ENCODE results near the gene ADAMTS17.

Gene ADAMTS17

GRCh38 chr15:100060276-100060926, 281.4 kb downstream of the ADAMTS17 start:
- DNase-seq: no peak

GRCh38 chr15:100059521-100059920, 282.3 kb downstream of the ADAMTS17 start:
- DNase-seq: no peak

GRCh38 chr15:100059094-100059493, 282.7 kb downstream of the ADAMTS17 start:
- no peak for DNase-seq

GRCh38 chr15:100058458-100058857, 283.3 kb downstream of the ADAMTS17 start:
- no peak for DNase-seq

GRCh38 chr15:100057281-100057680, 284.5 kb downstream of the ADAMTS17 start:
- no peak for DNase-seq

- DNase-seq: no peak
Measured at GRCh38 chr15:100056411-100057072, 285.2 kb downstream of the ADAMTS17 start.

- no peak for DNase-seq
Measured at GRCh38 chr15:100055821-100056220, 286.0 kb downstream of the ADAMTS17 start.

GRCh38 chr15:100054539-100054938, 287.2 kb downstream of the ADAMTS17 start:
- no peak for DNase-seq

GRCh38 chr15:100053474-100054121, 288.2 kb downstream of the ADAMTS17 start:
- no peak for DNase-seq

GRCh38 chr15:100052716-100053473, 288.9 kb downstream of the ADAMTS17 start:
- DNase-seq: no peak

- no peak for DNase-seq
Measured at GRCh38 chr15:100050877-100051786, 290.6 kb downstream of the ADAMTS17 start.

- no peak for DNase-seq
Measured at GRCh38 chr15:100049936-100050876, 291.6 kb downstream of the ADAMTS17 start.

GRCh38 chr15:100049483-100049882, 292.3 kb downstream of the ADAMTS17 start:
- no peak for DNase-seq

- no peak for DNase-seq
Measured at GRCh38 chr15:100048736-100049135, 293.0 kb downstream of the ADAMTS17 start.

GRCh38 chr15:100043692-100044091, 298.1 kb downstream of the ADAMTS17 start:
- no peak for DNase-seq

- no peak for DNase-seq
Measured at GRCh38 chr15:100043068-100043641, 298.6 kb downstream of the ADAMTS17 start.

- DNase-seq: no peak
Measured at GRCh38 chr15:100042558-100042957, 299.2 kb downstream of the ADAMTS17 start.

GRCh38 chr15:100041127-100041828, 300.5 kb downstream of the ADAMTS17 start:
- no peak for DNase-seq

- no peak for DNase-seq
Measured at GRCh38 chr15:100039994-100040393, 301.8 kb downstream of the ADAMTS17 start.

- no peak for DNase-seq
Measured at GRCh38 chr15:100038736-100039135, 303.0 kb downstream of the ADAMTS17 start.

Data from activated CD4-positive, CD25-positive, alpha-beta regulatory T cell treated with anti-CD3 and anti-CD28 coated beads, Interleukin-2, amount 50 U/mL, for 72 hours (primary cell).